IPS-18c (cell line): ENCODE data around the gene CISD3.

Experiments used
- H3K4me3 ChIP-seq: 2 replicates; pipeline ENCODE4 v1.7.0; 2013; ENCODE audit warnings: low read depth, mild to moderate bottlenecking, low read length, moderate library complexity; ENCODE audit not compliant: insufficient read depth
- H3K9me3 ChIP-seq: one replicate; pipeline ENCODE4 v1.6.1; 2013; ENCODE audit warnings: mild to moderate bottlenecking, low read length, moderate library complexity; ENCODE audit not compliant: control insufficient read depth, insufficient read depth

CISD3 gene

DNA sequence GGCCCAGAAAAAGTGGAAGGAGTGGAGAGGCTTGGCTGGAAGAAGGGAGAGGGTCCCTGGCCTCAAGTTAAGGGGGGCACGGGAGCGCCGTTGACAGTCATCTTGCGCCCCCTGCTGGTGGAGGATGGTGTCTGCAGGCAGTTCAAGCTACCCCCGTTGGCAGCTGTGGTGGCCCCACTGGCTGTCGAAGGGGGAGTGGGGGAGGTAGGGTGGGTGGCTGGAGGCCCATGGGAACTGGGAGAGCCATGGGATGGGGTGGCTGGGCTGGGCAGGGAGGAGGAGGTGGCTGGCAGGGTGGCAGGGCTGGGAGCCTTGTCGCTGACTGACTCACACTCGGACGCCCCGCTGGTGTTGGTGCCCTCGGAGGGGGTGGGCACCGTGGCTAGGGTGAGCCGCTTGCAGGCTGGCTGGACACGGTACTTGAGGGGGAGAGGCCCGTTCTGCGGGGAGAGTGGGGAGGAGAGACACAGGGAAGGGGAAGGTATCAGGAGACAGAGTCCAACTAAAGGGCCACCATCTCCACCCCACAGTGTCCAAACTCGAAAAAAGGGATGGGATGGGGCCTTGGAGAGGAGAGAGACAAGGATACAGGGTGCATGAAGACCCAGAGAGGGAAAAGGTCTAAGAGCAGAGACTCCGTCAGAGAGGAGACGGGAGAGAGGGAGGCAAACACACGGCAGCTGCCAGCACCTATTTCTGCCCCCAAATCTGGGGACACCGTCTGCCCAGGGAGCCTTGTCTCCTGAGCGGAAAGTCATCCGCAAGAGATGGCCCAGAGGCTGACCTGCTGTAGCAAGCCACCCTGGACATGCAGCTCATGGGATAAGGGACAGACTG lies 5.2 kb downstream of the CISD3 start:
- H3K9me3 ChIP-seq: no peaks in the 10 kb centered on the region
- no peak overlapping the region for H3K4me3 ChIP-seq

DNA sequence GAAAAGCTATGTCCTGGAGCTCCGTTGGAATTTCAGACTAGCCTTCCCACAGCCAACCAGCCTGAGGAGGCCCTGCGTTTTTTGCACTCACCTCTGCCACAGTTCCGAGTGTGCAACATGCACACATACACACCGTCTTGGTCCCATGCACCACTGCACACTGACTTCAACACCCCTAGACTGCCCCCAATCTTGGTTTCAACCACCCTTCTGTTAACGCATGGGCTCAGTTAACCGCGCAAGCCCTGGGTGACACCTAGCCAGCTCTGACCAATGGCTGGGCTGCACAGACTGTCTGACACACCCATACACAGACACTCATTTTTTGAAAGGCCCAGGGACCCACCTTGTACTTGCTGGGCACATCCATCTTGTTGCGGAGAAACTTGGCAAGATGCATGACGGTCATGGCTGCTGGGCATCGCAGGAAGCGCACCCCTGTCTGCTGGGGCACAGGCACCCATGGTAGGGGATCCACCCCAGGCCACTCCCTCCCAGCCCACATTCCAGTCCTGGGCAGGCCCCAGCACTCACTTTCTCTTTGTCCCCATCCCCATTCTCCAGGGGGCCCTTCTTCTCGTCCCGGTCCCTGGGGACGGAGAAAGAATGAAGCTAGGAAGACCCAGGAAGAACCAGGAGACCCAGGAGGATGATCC lies 8.0 kb downstream of the CISD3 start:
- Histone ChIP-seq H3K9me3 (no peaks in the 10 kb centered on the region), H3K4me3 (no peak overlapping the region)

DNA sequence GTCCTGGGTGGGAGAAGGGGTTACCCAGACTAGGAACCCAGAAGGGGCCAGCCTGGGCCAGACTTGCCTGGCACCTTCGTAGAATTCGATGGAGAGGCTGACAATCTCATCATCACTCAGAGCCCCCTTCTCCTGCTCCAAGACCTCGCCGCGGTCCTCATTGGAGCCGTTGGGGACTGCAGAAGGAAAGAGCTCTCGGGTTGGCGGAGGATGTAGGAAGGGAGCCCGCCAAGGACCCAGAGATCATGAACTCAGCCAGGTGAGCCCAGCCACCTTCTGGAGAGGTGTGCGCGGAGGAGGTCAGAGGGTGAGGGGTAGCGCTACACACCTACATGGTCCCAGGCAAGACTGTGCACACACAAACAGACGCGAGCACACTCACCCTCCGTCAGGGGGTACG lies 8.5 kb downstream of the CISD3 start:
- H3K9me3 ChIP-seq: no peaks in the 10 kb centered on the region
- no peak overlapping the region for H3K4me3 ChIP-seq

DNA sequence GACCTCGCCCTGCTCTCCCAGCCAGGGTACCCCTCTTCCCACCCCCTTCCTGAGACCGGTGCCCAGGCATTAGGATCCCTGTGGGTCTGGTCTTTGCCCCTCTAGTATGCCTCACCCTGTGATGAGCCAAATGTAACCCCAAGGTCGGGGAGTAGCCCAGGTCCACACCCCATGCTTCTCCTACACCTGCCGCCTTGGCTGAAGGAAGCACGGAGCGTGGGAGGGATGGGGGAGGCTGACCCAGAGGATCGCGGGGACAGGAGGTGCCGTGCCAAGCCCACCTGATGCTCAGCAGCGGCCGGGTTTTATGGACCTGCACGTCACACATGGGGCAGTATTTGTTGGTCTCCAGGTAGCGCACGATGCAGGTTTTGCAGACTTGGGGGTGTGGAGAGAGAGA lies 9.2 kb downstream of the CISD3 start:
- H3K9me3 ChIP-seq: no peaks in the 10 kb centered on the region
- no peak overlapping the region for H3K4me3 ChIP-seq

DNA sequence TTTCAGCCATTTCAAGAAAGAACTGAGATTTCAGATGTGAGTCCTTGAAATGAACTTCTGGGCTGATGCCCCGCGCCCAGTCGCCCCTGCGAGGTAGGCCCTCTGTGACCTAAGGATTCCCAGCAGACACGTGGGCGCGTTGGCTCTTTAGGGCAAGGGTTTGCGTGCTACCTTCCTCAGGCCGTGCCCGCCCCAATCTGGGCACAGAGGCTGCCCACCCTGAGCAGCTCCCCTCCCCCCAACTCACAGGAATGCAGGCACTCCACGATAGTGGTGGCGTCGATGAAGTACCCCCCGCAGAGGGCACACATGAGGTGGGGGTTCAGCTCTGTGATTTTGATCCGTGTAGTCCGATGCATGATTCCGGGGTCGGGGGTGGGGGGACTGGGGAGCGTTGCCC lies 9.9 kb downstream of the CISD3 start:
- Histone ChIP-seq H3K4me3 (no peak overlapping the region), H3K9me3 (no peaks in the 10 kb centered on the region)

DNA sequence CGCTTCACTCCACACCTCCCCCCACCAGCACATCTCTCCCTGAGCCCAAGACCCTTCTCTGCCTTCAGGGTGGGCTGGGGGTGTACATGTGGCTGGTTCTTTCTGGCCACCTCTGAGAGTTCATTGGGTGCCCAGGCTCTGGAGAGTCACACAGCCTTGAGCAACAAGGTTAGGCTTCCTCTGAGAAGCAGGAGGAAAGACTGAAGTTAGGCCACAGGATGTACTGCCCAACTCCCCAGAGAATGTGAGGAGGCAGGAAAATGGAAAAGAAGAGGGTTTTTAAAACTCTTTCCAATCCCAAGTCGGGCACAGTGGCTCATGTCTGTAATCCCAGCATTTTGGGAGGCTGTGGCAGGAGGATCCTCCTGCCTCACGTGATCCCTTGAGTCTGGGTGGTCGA lies 10.7 kb downstream of the CISD3 start:
- Histone ChIP-seq H3K9me3 (no peaks in the 10 kb centered on the region), H3K4me3 (no peak overlapping the region)

DNA sequence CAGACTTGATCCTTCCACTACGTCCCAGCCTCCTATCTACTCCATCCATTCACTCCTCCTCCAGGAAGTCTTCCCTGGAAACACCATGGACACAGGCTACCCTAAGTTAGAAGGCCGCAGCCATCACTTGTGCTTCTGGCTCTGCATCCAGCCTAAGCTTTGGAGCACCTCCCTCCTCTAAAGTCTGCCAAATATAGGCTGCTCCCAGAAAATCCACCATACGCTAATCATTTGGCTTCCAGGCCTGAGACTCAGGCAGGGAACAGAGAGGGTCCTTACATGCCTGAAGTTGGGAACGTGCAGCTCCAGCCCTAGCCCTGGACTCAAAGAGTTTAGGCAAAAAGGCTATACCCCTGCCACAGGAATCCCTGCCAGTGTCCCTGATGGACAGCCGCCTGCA lies 11.3 kb downstream of the CISD3 start:
- no peak overlapping the region for H3K4me3 ChIP-seq
- H3K9me3 ChIP-seq: no peaks in the 10 kb centered on the region

DNA sequence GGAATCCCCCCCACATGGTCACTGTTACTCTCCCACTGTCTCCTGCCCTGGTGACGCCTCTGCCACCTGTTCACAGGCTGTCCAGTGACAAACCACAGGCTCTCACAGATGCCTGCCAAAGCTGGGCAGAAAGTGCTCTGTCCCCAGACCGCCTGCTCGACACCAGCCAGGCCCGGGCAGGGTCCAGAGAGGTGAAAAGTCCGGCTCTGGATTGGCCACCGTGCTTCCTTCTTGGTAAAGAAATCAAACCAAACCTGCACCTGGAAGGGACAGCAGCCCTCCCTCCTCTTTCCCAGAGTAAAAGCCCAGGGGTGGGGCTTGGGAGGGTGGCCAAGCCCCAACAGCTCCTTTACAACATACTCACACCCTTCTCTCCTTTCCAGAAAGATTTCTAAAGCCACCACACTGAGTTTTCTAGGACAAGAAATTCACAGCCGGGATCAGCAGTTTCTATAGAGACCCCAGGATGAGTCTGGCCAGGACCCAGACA lies 11.8 kb downstream of the CISD3 start:
- Histone ChIP-seq H3K9me3 (no peaks in the 10 kb centered on the region), H3K4me3 (no peak overlapping the region)

DNA sequence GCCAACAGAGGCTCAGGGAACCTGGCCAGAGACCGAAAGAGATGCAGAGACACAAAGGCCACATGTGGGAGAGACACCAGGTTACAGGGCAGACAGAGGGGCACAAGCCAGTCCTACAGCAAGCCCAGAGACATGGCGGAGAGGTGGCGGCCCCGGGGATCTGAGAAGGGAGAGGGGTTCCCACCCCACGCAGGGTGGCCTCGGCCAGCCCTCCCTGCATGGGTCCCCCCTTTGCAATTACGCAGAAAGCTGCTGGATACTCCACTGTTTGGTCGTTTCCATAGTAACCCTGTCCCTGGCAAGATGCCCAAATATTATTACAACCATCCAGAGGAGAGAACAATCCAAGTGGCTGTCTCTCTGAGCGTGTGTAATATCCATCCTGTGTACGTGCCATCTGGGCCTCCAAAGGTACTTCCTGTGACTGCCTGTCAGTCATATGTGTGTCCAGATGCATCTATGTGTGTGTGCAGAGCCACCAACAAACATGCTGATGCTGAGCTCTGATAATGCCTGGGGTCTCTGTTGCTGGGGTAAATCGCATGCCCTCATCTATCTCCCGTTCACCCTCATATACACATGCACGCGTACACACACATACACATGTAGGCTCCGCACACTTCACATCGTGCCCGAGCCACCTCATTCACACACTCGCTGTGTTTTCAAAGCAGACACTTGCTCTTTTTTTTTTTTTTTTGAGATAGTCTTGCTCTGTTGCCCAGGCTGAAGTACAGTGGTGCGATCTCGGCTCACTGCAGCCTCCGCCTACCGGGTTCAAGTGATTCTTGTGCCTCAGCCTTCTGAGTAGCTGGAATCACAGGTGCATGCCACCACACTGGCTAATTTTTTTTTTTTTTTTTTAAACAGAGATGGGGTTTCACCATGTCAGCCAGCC lies 12.5 kb downstream of the CISD3 start:
- no peak overlapping the region for H3K4me3 ChIP-seq
- H3K9me3 ChIP-seq: peaks cover 2% of the 10 kb centered on the region

DNA sequence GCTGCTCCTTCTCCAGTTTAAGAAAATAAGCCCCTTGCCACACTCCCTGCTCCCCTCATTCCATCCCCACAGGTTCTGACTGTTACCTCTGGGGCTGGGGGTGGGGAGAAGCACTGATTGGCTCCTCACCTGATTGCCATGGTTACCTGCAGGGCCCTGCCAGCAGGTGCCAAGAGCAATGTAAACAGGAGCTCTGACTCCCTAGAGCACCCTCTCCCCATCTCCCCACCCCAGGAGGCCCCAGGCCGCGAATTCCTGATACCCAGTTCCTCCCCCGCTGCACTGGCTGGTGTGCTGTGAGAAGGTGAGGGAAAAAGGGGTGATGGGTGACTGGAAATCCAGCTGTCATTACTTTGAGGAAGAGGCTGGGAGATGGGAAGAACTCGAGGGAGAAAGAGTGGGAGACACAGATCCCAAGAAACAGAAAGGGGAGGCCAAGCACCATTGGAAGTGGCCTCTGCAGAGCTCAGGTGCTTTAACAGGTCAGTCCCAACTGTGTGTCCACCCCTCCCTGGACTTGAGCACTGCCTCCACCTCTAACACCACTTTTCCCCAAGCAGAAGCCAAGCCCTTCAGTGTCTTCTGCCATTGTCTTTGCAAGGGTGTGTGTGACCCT lies 13.5 kb downstream of the CISD3 start:
- Histone ChIP-seq H3K4me3 (peak overlapping the region; percentile 20), H3K9me3 (peaks cover 2% of the 10 kb centered on the region)

DNA sequence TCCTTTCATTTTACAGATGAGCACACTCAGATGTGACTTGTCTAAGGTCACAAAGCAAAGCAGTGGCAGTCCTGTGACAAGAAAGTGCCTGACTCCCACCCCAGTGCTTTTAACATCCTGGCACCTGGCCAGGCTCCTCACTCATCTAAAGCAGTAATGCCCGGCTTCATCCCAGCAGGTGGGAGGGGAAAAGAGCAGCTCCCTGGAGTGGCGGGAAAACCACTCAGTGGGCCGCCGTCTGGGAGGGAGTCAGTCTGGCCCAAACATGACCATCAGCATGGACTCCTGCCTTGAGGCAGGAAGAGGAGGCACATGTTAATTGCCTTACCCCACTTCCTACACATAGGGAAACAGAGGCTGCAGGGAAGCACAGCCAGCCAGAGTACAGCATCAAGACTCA lies 15.4 kb downstream of the CISD3 start:
- Histone ChIP-seq H3K9me3 (peaks cover 5% of the 10 kb centered on the region), H3K4me3 (0 out of 2 replicates have a peak overlapping the region, but pooled peaks have one; percentile 20)

DNA sequence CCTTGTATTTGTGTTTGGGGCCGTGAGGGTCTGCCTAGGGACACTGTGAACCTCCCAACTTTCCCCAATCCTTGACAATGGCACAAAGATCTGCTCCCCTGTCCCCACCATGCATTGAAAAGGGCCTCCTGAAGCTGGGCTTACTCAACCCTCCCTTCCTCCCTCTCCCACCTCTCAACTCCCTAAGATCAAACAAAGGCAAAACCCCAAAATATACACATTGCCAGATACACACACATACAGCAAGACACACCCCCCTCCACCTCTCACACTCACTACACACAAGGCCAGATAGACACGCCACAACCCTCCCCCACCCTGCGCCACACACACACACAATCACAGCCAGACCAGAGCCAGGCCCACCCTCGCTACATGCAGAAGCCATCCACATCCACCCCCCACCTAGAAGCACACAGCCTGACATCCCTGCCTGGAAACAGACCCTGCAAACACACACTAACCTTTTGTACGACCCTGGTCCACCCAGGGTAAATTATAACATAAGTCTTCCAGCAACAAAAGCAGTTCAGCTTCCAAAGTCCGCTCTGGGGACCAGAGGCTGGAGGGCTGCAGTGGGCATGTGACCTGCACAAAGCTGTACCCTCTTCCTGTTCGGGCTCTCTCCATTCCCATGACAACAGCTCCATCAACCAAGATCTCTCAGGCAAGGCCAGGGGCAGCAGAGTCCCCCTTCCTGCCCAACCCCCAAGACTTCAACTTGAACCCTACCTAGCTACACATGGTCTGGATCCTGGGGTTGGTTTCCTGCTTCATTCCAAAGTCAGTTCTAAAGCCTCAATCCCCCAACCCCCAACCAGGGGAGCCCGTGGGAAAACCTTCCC lies 16.1 kb downstream of the CISD3 start:
- peak overlapping the region; percentile 96 for H3K4me3 ChIP-seq

DNA sequence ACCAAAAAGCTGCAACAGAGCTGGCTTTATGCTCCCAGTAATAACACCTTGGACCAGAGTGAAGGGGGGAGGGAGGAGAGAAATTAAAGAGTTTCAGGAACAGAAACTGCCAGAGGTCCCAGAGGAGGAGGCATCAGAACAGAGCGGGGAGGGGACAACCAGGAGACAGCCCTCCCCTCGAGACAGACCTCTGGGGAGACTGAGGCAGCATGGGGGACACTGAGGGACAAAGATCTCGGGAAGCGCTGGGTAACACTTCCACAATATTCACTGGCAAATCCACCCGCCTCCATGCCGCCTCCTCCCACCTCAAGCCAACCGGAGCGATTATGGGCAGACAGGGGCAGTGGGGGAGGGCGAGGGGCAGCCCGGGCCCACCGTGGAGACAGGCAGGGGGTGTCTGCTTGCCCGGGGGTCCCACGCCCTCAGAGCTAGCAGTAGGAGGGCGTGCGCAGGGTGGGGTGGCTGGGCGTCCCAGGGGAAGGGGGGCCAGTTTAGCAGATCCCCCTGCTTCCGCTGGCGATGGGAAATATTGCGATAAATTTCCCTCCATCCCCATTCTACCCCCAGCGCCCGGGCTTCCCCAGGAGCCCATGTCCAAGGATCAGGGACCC lies 16.8 kb downstream of the CISD3 start:
- peak overlapping the region; percentile 96 for H3K4me3 ChIP-seq
- peaks cover 5% of the 10 kb centered on the region for H3K9me3 ChIP-seq

More for the DNA sequence above, 16.1 kb downstream of the CISD3 start:
- peaks cover 5% of the 10 kb centered on the region for H3K9me3 ChIP-seq

DNA sequence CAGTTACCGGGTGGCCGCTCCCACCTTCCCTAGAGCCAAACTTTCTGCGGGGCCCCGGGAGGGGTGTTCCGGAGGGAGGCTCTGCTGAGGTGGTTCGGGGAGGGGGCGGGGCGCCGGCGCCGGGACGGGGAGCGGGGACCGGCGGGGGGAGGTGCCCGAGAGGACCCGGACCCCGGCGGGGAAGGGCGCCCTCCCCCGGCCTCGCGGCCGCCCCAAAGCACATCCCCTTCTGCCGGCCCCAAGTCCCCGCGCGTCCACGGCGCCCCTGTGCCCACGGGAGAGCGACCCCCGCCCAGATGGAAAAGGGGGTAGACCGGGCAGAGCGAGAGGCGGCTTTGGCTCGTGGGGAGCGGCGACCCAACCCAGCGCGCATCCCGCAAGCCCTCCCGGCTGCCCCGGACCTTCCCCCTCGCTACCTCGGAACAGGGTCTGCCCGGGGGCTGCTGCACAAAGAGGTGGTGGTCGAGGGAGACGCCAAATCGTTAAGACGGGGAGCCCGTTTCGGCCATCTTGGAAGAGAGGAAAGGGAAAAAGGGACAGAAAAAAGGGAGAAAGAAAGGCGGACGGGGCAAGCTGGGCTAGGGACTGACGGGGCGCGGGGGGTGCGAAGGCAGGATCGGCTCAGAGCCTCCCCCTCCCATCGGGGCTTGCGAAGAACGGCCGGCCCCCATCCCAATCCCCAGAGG lies 17.5 kb downstream of the CISD3 start:
- H3K4me3 ChIP-seq: peak overlapping the region; percentile 96
- peaks cover 5% of the 10 kb centered on the region for H3K9me3 ChIP-seq

DNA sequence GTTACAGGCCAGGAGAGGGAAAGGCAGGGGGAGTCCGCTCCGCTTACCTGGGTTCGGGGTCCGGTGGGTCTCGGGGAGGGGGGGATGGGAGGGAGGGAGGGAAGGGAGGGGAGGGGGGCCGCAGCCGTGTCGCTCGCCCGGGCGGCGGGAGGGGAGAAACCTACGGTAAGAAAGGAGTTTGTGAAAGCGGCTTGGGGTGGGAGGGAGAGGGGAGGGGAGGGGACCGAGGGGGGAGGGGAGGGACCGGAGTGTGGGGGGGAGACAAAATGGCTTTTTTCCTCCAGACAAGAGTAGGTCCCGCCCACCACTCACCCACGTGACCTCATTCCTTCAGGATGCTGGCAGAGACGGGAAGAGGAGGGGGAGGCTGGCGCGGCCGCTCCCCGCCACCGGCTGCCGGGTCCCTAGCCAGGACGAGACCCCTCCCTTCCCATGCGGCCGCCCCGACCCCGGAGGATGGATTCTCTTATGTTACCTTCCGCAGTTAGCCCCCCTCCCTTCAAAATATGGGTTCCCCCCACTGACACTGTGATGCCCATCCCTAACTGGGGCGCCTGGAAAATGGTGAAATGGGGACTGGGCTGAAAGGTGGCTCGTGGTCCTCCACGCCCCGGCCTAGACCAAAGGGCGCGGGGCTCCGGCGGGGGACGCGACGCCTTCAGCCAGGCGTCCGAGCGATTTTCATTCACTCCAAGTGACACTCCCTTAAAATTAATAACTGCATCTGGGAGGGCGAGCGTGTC lies 18.2 kb downstream of the CISD3 start, which contains the start of gene PCGF2:
TSS of gene PCGF2 (minus strand) at position 188 of the 743 bp plus-strand sequence. CDS start 7,934 bp downstream, outside the sequence.
- Histone ChIP-seq H3K9me3 (peaks cover 5% of the 10 kb centered on the region), H3K4me3 (peak within 1 kb of the TSS; percentile 99)
